Lower leg skin (tissue), 3 donors: Measurements from ENCODE around the gene GNB5.

Experiments
- CTCF ChIP-seq, 3 donors: fragments of 450-650 bp; IDR thresholded peaks; one replicate each; pipeline ENCODE4 v1.5.1; 2016; ENCODE audit warnings: antibody characterized with exemption in 3 of 3, mild to moderate bottlenecking in 3 of 3, moderate library complexity in 2 of 3
- POLR2A ChIP-seq, 2 donors: fragments of 450-650 bp; IDR thresholded peaks; one replicate each; pipeline ENCODE4 v1.6.1; 2016 to 2017; ENCODE audit warnings: antibody characterized with exemption in 2 of 2, mild to moderate bottlenecking in 1 of 2, moderate library complexity in 1 of 2

GRCh38 chr15:52207191-52207590 is 16.0 kb upstream of the GNB5 start:
- TF ChIP-seq CTCF (IDR thresholded peaks at IDR 0.05): no peak
- TF ChIP-seq POLR2A (IDR thresholded peaks at IDR 0.05): no peak
